Breast epithelium (tissue), 4 donors: ENCODE data around the gene KLC3. TPM values are rescaled to one million over a fixed set of nuclear protein-coding genes. Genes with fewer than 3 reads are reported as not detected.

ENCODE experiments used
- DNase-seq, 2 donors: peaks; one replicate each; pipeline ENCODE4 v3.0.0-alpha.2; 2019; ENCODE audit warnings: low spot score in 2 of 2
- H3K27ac ChIP-seq, 2 donors: fragments of 200-600 bp; sonication (generic) in 1 of 2; one replicate each; pipeline ENCODE4 v1.5.1; 2016 to 2019; ENCODE audit warnings: mild to moderate bottlenecking in 1 of 2
- H3K27me3 ChIP-seq, 2 donors: fragments of 200-600 bp; sonication (generic) in 1 of 2; one replicate each; pipeline versions ENCODE4 v1.5.1 to v1.6.0; 2017 to 2019; ENCODE audit warnings: control low read depth in 1 of 2, mild to moderate bottlenecking in 1 of 2
- H3K36me3 ChIP-seq: fragments of 200-600 bp; one replicate; pipeline ENCODE4 v1.5.1; 2019
- H3K4me1 ChIP-seq, 2 donors: fragments of 200-600 bp; sonication (generic); one replicate each; pipeline ENCODE4 v1.5.1; 2016 to 2019; ENCODE audit warnings: control low read depth in 1 of 2
- H3K4me3 ChIP-seq, 3 donors: fragments of 200-600 bp; sonication (generic); 1 replicate in 2 of 3; 2 replicates in 1 of 3; pipeline ENCODE4 v1.5.1; 2016 to 2019; ENCODE audit warnings: mild to moderate bottlenecking in 3 of 3, moderate library complexity in 2 of 3
- H3K9me3 ChIP-seq, 2 donors: fragments of 200-600 bp; sonication (generic) in 1 of 2; one replicate each; pipeline ENCODE4 v1.5.1; 2016 to 2019; ENCODE audit warnings: control low read depth in 1 of 2
- POLR2A ChIP-seq: fragments of 450-650 bp; IDR thresholded peaks from one replicate; pipeline ENCODE4 v1.6.1; 2016; ENCODE audit warnings: antibody characterized with exemption, mild to moderate bottlenecking, moderate library complexity
- POLR2AphosphoS5 ChIP-seq, 3 donors: sonication (generic); formaldehyde crosslinking; IDR thresholded peaks; one replicate each; pipeline ENCODE4 v1.6.1; 2017; ENCODE audit warnings: antibody characterized with exemption in 3 of 3
- intact Hi-C: fragments of 100-400 bp; cut with DNase I; formaldehyde crosslinking; loops from one replicate; pipeline ENCODE4 v1.15.1; 2023; ENCODE audit warnings: low total_unique reads
- total RNA-seq, 3 donors: library from RNA; depleted of rRNA; stranded (reverse); fragments of >200 nt; gene quantifications; one replicate each; pipeline ENCODE4 v1.1.0, GENCODE V29; 2016
- TF ChIP-seq, protein P1 (sequence below), 3 donors: fragments of 450-650 bp; IDR thresholded peaks; one replicate each; pipeline ENCODE4 v1.5.1; 2016 to 2017; ENCODE audit warnings: antibody characterized with exemption in 3 of 3, mild to moderate bottlenecking in 3 of 3, moderate library complexity in 3 of 3

The KLC3 gene
- total RNA-seq, 3 donors from 2014 or later, result 5.6 to 13.5 TPM; not detected in 1

DNA sequence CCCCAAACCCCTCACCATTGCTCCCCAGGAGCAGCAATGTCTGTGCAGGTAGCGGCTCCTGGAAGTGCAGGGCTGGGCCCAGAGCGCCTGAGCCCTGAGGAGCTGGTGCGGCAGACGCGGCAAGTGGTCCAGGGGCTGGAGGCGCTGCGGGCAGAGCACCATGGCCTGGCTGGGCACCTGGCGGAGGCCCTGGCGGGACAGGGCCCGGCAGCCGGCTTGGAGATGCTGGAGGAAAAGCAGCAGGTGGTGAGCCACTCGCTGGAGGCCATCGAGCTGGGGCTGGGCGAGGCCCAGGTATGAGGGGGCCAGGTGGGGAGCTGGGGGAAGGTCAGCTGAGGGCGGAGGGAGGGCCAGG lies 4.9 kb downstream of the KLC3 start:
- Histone ChIP-seq H3K9me3 (no peaks in the 10 kb centered on the region), H3K27ac (no peak overlapping the region), H3K36me3 (no peaks in the 10 kb centered on the region), H3K4me3 (no peak overlapping the region), H3K27me3 (peaks cover 0 to 7% of the 10 kb centered on the region in 2 donors), H3K4me1 (no peaks in the 10 kb centered on the region)
- no peak for DNase-seq
- intact Hi-C loops, result no loop called here
- TF ChIP-seq POLR2A, result no peak
- TF ChIP-seq POLR2AphosphoS5 (IDR thresholded peaks at IDR 0.05), result no peak
- TF ChIP-seq, protein P1, sequence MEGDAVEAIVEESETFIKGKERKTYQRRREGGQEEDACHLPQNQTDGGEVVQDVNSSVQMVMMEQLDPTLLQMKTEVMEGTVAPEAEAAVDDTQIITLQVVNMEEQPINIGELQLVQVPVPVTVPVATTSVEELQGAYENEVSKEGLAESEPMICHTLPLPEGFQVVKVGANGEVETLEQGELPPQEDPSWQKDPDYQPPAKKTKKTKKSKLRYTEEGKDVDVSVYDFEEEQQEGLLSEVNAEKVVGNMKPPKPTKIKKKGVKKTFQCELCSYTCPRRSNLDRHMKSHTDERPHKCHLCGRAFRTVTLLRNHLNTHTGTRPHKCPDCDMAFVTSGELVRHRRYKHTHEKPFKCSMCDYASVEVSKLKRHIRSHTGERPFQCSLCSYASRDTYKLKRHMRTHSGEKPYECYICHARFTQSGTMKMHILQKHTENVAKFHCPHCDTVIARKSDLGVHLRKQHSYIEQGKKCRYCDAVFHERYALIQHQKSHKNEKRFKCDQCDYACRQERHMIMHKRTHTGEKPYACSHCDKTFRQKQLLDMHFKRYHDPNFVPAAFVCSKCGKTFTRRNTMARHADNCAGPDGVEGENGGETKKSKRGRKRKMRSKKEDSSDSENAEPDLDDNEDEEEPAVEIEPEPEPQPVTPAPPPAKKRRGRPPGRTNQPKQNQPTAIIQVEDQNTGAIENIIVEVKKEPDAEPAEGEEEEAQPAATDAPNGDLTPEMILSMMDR (IDR thresholded peaks at IDR 0.05), result no peak

DNA sequence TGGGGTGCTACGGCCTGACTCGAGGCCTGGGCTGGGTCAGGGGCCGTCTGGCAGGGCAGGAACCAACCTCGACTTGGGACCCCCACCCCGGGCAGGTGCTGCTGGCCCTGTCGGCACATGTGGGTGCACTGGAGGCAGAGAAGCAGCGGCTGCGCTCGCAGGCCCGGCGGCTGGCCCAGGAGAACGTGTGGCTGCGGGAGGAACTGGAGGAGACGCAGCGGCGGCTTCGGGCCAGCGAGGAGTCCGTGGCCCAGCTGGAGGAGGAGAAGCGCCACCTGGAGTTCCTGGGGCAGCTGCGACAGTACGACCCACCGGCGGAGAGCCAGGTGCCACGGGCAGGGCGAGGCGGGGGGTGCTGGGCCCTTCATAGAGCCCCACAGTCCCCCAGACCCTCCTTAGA lies 5.9 kb downstream of the KLC3 start:
- TF ChIP-seq, protein P1 (IDR thresholded peaks at IDR 0.05), result no peak
- TF ChIP-seq POLR2AphosphoS5 (IDR thresholded peaks at IDR 0.05) (no peak), POLR2A (no peak)
- H3K9me3 ChIP-seq, result no peaks in the 10 kb centered on the region
- no peaks in the 10 kb centered on the region for H3K27me3 ChIP-seq
- no peak for DNase-seq
- H3K36me3 ChIP-seq, result no peaks in the 10 kb centered on the region
- no peaks in the 10 kb centered on the region for H3K4me1 ChIP-seq
- H3K27ac ChIP-seq, result no peak overlapping the region
- intact Hi-C loops, result no loop called here
- no peak overlapping the region for H3K4me3 ChIP-seq

DNA sequence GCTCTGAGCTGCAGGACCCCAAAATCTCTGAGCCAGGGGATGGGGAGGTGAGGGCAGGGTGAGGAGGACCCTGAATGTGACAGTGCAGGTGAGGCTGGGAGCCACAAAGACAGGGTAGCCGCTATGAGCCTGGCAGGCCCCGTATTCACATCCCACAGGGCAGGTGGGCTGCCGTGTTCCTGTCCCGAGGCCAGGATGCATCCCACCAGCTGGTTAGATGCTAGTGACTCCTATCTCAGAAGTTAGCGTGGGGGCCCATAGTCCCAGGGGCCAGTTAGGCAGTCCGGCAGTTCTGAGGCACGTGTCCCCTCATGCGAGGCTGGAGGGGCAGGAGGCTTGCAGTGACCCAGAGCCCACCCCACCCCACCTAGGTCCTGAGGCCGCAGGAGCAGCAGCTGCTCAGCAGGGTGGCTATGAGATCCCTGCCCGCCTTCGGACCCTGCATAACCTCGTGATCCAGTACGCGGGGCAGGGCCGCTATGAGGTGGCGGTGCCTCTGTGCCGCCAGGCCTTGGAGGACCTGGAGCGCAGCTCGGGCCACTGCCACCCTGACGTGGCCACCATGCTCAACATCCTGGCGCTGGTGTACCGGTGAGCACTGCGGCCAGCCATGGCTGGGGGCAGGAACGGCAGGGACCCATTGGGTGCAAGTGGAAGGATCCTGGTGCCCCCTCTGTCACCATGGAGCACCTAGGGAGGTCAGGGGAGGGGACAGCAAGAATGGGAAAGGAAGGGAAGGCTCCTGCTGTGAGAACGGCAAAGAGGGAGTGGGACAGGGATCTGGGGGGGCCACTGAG lies 7.2 kb downstream of the KLC3 start:
- H3K36me3 ChIP-seq, result no peaks in the 10 kb centered on the region
- no peak overlapping the region for H3K27ac ChIP-seq
- TF ChIP-seq POLR2AphosphoS5 (IDR thresholded peaks at IDR 0.05) (no peak), POLR2A (no peak)
- TF ChIP-seq, protein P1 (IDR thresholded peaks at IDR 0.05), result no peak
- no peaks in the 10 kb centered on the region for H3K27me3 ChIP-seq
- no peak for DNase-seq
- H3K4me3 ChIP-seq, result no peak overlapping the region
- no peaks in the 10 kb centered on the region for H3K4me1 ChIP-seq
- intact Hi-C loops, result no loop called here
- no peaks in the 10 kb centered on the region for H3K9me3 ChIP-seq

DNA sequence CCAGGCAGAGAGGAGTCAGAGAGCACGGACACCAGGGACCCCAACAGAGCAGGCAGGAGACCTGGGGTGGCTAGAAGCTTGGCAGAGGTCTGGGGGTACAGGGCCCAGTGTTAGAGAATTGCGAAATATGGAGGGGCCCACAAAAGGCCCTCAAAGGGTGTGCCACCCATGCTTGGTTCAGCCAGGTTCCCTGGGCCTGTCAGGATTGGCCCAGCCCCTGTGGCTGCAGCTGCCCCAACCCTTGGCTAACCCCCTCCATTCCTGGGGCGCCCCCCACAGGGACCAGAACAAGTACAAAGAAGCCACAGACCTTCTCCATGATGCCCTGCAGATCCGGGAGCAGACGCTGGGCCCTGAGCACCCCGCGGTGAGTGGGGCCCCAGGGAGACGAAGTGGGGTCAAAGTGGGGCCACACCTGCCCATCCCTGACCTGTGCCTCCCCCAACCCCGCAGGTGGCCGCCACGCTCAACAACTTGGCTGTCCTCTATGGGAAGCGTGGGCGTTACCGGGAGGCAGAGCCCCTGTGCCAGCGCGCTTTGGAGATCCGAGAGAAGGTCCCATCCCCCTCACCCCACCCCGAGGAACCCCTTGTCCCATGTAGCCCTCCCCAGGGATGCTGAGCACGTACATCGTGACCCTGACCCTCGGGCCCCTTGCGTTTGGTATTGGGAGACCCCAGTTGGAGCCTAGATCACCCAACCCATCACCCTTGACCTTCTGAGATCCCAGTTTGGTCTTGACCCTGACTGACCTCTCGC lies 8.0 kb downstream of the KLC3 start:
- Histone ChIP-seq H3K4me3 (no peak overlapping the region), H3K36me3 (no peaks in the 10 kb centered on the region), H3K9me3 (no peaks in the 10 kb centered on the region), H3K27ac (no peak overlapping the region), H3K4me1 (no peaks in the 10 kb centered on the region), H3K27me3 (no peaks in the 10 kb centered on the region)
- no peak for TF ChIP-seq POLR2A
- TF ChIP-seq, protein P1 (IDR thresholded peaks at IDR 0.05), result no peak
- no peak for TF ChIP-seq POLR2AphosphoS5 (IDR thresholded peaks at IDR 0.05)
- DNase-seq, result no peak
- intact Hi-C loops, result no loop called here

DNA sequence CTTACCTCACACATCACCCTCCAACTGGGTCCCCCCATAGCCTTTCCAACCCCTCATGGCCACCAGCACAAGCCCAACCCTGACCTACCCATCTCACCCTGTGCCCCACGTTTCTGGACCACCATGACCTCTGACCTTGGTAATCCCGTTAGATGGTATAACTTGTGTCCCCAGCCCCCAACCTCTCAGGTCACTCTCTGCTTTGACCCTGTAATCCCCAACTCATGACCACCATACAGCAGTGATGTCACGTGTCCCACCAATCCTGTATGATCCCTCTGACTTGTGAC lies 8.5 kb downstream of the KLC3 start:
- DNase-seq, result no peak
- Histone ChIP-seq H3K9me3 (no peaks in the 10 kb centered on the region), H3K27ac (no peak overlapping the region), H3K4me3 (no peak overlapping the region), H3K27me3 (no peaks in the 10 kb centered on the region), H3K4me1 (no peaks in the 10 kb centered on the region), H3K36me3 (no peaks in the 10 kb centered on the region)
- intact Hi-C loops, result no loop called here
- TF ChIP-seq, protein P1 (IDR thresholded peaks at IDR 0.05), result no peak
- TF ChIP-seq POLR2AphosphoS5 (IDR thresholded peaks at IDR 0.05) (no peak), POLR2A (no peak)
